ENCODE data around the gene PCDH15.

GRCh38 chr10:53955091-53955490 is 845.9 kb downstream of the PCDH15 start:
- TF ChIP-seq ZNF274 (IDR thresholded peaks at IDR 0.05; ENCODE audit: low read depth, low read length) (no peak), SUZ12 (IDR thresholded peaks at IDR 0.05; ENCODE audit: extremely low read depth, insufficient read depth, insufficient read length) (no peak), YY1 (IDR thresholded peaks at IDR 0.05; ENCODE audit: insufficient read depth, insufficient read length) (no peak)

All from NT2/D1 (cell line).